ENCODE measurements around the gene GSE1.

Gene GSE1

GRCh38 chr16:85619101-85619891 lies 6.2 kb downstream of the GSE1 start:
- no peak for TF ChIP-seq CTCF (IDR thresholded peaks at IDR 0.05; ENCODE audit: low read depth, low read length, missing control alignments)
- no peak for DNase-seq (ENCODE audit: extremely low read depth, low read depth)
- H3K4me3 ChIP-seq (replicated peaks; ENCODE audit: low read depth, low read length) = no peak overlapping the region

GRCh38 chr16:85620374-85620773 lies 7.3 kb downstream of the GSE1 start:
- H3K4me3 ChIP-seq (replicated peaks; ENCODE audit: low read depth, low read length) = no peak overlapping the region
- no peak for TF ChIP-seq CTCF (IDR thresholded peaks at IDR 0.05; ENCODE audit: low read depth, low read length, missing control alignments)
- DNase-seq (ENCODE audit: extremely low read depth, low read depth) = no peak

DNA sequence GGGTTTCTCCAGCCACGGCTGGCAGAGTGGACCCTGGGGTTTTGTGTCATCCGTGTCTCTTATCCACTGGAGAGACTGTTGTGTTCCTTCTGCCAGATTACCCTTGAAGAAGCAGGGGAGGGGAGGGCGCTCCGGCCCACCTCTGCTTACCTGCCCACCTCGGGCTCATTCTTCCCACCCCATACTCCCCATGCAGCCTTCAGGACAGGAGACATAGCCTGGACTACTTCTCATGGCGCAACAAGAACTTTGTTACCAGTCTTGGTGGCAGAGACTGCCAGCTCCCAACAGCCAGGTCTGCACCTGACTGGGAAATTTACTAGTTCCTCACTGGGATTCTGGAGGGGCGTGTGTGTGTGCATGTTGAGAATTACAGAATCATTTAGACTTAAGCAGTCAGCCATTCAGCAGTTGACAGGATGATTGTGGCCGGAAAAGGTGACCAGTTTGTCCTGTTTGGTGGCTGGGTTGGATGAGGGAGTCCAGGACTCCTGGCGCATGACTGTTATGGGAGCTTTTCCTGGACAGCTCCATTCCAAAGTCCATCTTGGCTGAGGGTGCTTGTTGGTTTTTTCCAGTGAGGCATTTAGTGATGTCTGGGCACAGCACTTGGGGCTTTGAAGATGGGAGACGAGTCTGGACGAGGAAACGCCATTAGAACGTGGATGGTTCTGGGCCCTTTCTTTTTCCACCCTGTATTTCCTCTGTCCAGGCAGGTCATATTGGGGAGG lies 8.7 kb downstream of the GSE1 start:
- no peak overlapping the region for H3K4me3 ChIP-seq (replicated peaks; ENCODE audit: low read depth, low read length)
- no peak for TF ChIP-seq CTCF (IDR thresholded peaks at IDR 0.05; ENCODE audit: low read depth, low read length, missing control alignments)
- no peak for DNase-seq (ENCODE audit: extremely low read depth, low read depth)

DNA sequence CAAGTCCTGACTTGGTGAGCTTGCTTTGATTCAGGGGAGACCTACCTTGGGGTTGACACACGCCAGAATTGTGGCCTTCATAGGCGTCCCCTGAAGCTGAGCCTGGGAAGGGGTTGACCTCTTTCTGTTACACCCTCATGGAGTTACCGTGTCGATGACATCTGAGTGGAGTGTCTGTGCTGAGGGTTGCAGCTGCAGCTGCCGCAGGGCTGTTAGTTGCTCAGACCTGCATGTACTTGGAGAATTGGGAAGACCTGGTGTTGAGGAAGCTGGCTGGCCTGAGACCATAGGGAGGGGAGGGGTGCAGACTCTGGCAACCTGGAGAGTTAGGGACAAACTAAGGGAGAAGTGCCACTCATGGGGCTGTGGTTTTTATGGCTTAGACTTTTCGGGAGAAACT lies 9.6 kb downstream of the GSE1 start:
- no peak for DNase-seq (ENCODE audit: extremely low read depth, low read depth)
- no peak for TF ChIP-seq CTCF (IDR thresholded peaks at IDR 0.05; ENCODE audit: low read depth, low read length, missing control alignments)
- no peak overlapping the region for H3K4me3 ChIP-seq (replicated peaks; ENCODE audit: low read depth, low read length)

DNA sequence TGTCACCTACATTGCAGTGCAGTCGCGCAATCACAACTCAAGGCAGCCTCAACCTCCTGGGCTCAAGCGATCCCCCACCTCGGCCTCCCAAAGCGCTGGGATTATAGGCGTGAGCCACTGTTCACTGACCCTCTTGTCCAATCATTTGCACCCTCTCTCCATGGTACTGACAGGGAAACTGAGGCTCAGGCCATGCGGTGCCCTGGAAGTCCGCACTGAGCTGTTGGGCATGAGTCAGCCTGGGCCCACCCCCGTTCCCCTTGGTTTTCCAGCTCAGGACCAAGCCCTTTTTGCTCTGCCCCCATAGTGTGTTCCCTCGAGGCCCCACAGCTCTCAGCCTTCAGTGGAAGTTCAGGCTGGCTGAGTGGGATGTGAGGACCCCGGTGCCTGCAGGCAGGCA lies 10.1 kb downstream of the GSE1 start:
- no peak for TF ChIP-seq CTCF (IDR thresholded peaks at IDR 0.05; ENCODE audit: low read depth, low read length, missing control alignments)
- DNase-seq (ENCODE audit: extremely low read depth, low read depth) = no peak
- no peak overlapping the region for H3K4me3 ChIP-seq (replicated peaks; ENCODE audit: low read depth, low read length)

DNA sequence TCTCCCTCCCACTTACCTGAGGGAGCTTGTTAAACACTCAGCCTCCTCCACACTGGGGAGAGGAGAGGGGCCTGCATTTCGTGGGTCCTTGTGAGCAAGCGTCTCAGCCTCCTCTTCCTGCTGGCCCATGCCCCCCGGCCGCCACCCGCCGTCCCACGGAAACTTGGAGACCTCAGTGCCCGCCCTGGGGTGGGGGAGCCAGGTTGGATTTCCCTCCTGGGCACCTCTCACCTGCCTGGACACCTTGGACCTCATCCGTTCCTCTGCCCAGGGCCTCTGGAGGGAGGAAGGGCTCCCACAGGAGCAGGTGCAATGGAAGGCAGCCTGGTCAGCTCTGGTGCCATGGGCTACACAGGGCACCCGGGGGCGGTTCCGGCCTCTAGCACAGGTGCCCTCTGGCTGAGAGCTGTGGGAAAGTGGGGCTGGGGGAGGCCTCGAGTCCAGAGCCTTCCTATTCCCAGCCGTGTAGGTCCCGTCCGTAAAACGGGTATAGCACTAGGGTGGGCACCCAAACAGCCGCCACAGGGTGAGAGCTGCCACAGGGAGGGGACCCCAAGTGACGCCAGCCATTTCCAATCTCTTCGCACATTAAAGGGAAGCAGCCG lies 11.0 kb downstream of the GSE1 start:
- TF ChIP-seq CTCF (IDR thresholded peaks at IDR 0.05; ENCODE audit: low read depth, low read length, missing control alignments) = no peak
- H3K4me3 ChIP-seq (replicated peaks; ENCODE audit: low read depth, low read length) = no peak overlapping the region
- no peak for DNase-seq (ENCODE audit: extremely low read depth, low read depth)

Data from HFF-Myc (cell line).